ENCODE measurements around the gene MARCHF9.

DNA sequence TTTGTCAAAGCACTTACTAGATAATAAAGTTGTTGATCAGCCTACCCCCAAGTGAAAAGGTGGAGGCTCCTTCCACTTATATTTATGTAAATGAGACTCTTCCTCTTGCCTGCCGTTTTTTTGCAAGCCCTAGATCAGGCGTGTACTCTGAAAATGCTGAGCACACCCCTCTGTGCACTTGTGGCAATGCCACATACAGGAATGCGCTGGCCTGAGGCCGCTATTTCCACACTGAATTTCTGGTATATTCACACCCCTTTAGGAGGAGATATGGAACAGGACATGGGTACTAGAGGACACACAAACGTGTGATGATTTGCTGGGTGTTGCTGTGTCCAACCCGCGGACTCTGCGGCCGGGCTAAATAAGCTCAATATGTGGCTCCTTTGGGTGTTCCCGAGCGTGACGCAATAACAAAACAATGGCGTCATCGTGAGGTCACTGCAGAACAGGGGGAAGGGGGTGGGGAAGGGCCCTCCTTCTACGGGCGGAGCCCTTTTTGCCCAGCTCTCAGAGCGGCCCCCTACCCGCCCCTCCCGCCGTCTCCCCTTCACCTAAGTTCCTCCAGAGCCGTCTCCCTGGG is 10.6 kb upstream of the MARCHF9 start:
- TF ChIP-seq YY1 (IDR thresholded peaks at IDR 0.05; ENCODE audit: low read depth) (no peak), TCF12 (IDR thresholded peaks at IDR 0.05) (no peak), TAF1 (IDR thresholded peaks at IDR 0.05; ENCODE audit: borderline replicate concordance, low read depth, low read length) (no peak; the same call in 1 of the 2 replicates)
- TF ChIP-seq, protein P1, sequence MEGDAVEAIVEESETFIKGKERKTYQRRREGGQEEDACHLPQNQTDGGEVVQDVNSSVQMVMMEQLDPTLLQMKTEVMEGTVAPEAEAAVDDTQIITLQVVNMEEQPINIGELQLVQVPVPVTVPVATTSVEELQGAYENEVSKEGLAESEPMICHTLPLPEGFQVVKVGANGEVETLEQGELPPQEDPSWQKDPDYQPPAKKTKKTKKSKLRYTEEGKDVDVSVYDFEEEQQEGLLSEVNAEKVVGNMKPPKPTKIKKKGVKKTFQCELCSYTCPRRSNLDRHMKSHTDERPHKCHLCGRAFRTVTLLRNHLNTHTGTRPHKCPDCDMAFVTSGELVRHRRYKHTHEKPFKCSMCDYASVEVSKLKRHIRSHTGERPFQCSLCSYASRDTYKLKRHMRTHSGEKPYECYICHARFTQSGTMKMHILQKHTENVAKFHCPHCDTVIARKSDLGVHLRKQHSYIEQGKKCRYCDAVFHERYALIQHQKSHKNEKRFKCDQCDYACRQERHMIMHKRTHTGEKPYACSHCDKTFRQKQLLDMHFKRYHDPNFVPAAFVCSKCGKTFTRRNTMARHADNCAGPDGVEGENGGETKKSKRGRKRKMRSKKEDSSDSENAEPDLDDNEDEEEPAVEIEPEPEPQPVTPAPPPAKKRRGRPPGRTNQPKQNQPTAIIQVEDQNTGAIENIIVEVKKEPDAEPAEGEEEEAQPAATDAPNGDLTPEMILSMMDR (IDR thresholded peaks at IDR 0.05) = no peak

Measured in SK-N-SH (cell line).